AG10803 (cell line): Measurements from ENCODE around the gene PC.

Experiments used
- DNase-seq: peaks from one replicate; pipeline ENCODE4 v3.0.0; 2010; ENCODE audit warnings: low read depth
- H3K4me3 ChIP-seq: 2 replicates; pipeline ENCODE4 v1.5.1; 2011; ENCODE audit warnings: mild to moderate bottlenecking, low read length, control low read depth
- TF ChIP-seq, protein P1 (sequence below): conservative IDR thresholded peaks from 2 replicates; pipeline ENCODE4 v1.5.1; 2011; ENCODE audit warnings: mild to moderate bottlenecking, low read length, control low read depth, inconsistent platforms

Gene PC

DNA sequence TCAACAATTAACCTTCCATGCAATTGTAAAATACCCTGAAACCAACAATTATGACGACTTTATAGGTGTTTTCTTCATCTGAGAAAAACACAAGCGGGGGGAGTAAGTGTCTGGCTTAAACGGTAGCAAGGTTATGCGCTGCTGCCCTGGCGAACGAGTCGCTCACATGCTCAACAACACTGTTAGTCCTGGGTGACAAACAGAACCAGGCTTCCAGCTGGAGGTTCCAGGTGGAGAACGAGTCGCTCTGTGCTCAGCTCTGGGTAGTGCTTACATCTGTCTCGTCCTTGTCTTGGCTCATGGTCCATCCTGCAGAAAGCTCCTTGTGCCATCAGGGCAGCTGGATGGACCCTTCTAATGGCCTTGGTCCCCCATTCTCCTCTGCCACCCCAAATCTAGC, 48.2 kb downstream of the PC start:
- H3K4me3 ChIP-seq, result no peak overlapping the region
- TF ChIP-seq, protein P1, sequence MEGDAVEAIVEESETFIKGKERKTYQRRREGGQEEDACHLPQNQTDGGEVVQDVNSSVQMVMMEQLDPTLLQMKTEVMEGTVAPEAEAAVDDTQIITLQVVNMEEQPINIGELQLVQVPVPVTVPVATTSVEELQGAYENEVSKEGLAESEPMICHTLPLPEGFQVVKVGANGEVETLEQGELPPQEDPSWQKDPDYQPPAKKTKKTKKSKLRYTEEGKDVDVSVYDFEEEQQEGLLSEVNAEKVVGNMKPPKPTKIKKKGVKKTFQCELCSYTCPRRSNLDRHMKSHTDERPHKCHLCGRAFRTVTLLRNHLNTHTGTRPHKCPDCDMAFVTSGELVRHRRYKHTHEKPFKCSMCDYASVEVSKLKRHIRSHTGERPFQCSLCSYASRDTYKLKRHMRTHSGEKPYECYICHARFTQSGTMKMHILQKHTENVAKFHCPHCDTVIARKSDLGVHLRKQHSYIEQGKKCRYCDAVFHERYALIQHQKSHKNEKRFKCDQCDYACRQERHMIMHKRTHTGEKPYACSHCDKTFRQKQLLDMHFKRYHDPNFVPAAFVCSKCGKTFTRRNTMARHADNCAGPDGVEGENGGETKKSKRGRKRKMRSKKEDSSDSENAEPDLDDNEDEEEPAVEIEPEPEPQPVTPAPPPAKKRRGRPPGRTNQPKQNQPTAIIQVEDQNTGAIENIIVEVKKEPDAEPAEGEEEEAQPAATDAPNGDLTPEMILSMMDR, result no peak
- DNase-seq, result no peak

DNA sequence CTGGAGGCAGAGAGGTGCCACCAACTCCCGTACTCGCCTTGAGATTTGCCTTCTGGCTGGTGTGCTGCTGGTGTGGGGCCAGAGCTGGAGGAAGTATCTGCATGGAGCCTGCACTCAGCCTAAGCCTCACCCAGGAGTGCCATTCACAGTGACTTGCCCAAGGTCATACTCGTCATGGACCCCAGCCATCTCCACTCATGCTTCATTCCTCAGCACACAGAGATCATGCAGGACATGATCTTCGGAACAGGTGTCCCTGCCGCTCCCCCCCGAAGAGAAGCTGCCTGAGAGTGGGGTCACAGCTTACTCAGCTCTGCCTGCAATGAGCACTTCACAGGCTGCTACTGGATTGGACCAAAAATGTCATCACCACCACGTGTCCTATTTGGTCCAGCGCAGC, 49.0 kb downstream of the PC start:
- DNase-seq, result no peak
- H3K4me3 ChIP-seq, result no peak overlapping the region
- TF ChIP-seq, protein P1, result no peak

DNA sequence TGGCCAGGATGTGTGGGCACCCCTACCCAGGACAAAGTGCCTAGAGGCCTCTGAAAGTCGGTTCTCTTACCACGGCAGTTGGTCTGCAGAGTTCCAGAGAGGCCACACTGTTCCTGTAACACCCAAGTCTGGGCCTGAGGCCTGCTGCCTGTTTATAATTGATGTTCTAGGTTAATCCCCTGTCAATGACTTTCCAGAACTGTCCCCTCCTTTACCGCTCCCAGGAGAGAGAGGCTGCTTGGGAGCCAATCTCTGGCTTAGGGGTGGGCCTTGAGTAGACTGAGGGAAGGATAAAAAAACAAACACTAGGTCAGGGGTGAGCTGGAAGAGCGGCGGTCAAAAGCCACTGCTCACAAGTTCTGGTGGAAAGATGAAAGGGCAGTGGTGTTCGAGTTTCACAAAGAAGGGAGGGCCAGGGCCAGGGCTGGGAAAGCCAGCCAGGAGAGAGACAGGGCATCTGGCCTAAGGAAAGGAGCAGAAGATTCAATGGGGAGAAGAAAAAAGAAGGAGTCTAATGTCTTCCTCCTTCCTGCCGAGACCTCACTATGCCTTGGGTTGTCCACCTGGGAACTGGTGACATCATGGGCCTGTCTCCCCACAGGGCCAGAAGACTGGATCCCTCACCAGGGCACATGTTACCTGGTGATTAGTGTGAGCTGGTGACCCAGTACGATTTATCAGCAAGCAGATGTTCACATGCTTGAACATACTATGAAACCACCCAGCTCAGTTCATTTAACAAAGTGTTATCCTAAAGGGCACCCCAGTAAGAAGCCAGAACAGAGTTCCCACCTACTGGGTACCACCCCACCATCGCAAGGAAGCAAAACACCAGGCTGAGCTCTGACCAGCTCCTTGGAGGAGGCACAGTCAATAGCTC, 50.2 kb downstream of the PC start:
- H3K4me3 ChIP-seq, result no peak overlapping the region
- DNase-seq, result no peak
- TF ChIP-seq, protein P1, result no peak

DNA sequence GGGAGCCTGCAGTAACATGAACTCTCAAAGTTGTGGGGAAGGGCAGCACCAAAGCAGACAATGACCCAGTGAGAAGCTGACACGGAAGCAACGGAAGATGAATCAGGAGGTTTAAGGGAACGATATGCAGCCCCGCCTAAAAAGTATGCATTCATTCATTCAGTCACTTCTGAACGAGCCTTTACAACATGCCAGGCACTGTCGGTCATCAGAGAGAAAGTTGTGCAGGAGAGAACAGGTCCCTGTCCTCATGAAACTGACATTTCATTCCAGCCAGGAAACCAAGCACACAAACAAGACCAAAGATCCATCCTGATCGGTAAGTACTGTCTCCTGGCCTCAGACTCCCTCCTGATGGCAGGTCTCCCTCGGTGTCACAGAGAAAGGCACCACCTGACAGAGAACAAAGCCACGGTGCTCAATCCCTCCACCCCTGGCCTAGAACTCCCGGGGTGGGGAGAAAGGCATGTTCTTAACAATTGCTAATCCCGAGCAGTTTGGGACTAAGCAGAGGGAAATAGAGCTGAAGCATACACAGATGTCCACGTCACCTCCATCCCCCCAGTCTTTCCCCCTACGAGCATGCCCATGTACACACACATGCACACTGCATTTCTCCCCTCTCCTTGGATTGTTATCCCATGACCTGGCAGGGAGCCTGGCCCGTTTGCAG, 52.0 kb downstream of the PC start:
- DNase-seq, result peak; percentile 24
- no peak overlapping the region for H3K4me3 ChIP-seq
- TF ChIP-seq, protein P1, result no peak

DNA sequence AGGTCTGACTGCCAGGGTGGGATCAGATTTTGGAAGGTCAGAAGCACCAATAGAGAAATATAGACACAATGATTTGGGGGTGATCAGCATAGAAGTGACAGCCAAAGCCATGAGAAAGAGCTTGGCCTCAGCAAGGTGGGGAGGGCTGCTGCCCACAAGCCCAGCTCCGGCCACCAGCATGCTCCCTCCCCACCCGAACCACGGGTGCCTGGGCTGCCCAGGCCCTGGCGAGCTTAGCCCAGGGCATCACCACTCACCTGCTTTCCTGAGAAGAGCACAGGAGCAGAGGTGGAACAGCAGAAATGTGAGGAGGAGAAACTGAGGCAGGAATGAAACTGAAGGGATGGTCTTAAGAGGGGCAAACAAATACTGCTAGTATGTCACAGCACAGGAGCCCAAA, 52.6 kb downstream of the PC start:
- no peak overlapping the region for H3K4me3 ChIP-seq
- TF ChIP-seq, protein P1, result no peak
- DNase-seq, result no peak

DNA sequence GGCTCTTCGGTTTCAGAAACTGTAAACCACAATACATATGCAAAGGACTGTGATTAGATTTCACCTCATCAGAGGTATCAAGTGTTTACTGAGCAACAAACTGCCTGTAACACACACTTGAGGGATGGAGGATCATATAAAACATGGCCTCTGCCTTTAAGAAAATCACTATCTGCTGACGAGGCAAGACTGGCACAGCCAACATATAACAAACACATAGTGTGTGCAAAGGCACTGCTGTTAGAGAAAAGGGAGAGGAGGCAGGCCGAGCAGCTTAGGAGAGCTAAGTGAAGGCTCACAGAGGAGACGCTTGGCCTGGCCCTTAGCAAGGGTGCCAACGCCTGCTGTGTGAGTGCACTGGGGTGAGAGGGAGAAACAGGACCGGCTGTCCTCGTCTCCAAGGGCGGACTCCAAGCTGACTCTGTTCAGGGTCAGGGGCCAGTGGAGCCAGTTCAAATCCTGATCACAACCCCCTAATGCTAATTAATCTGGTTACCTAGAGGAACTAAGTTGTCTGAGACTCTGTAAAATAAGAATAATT, 53.1 kb downstream of the PC start:
- TF ChIP-seq, protein P1, result no peak
- no peak overlapping the region for H3K4me3 ChIP-seq
- no peak for DNase-seq
